ENCODE data around the gene RETN.

The RETN gene

GRCh38 chr19:7676854-7677253, 8.0 kb downstream of the RETN start, which contains the start of gene MCEMP1 (continued):
- no peak for TF ChIP-seq CSRNP3 (CRISPR knock-in tag; IDR thresholded peaks at IDR 0.05)

GRCh38 chr19:7677669-7678311, 8.9 kb downstream of the RETN start:
- ATAC-seq: no peak
- TF ChIP-seq TSHZ2 (CRISPR knock-in tag; IDR thresholded peaks at IDR 0.05): no peak
- TF ChIP-seq OSR1 (CRISPR knock-in tag; IDR thresholded peaks at IDR 0.05): no peak
- TF ChIP-seq TOX (CRISPR knock-in tag; IDR thresholded peaks at IDR 0.05; ENCODE audit: borderline replicate concordance): no peak
- TF ChIP-seq ZNF70 (CRISPR knock-in tag; IDR thresholded peaks at IDR 0.05): no peak
- no peak for TF ChIP-seq SNAI2 (CRISPR knock-in tag; IDR thresholded peaks at IDR 0.05)
- TF ChIP-seq RARB (CRISPR knock-in tag; IDR thresholded peaks at IDR 0.05): no peak
- TF ChIP-seq ZFP3 (CRISPR knock-in tag; IDR thresholded peaks at IDR 0.05): no peak
- TF ChIP-seq POU6F1 (CRISPR knock-in tag; IDR thresholded peaks at IDR 0.05; ENCODE audit: borderline replicate concordance, low read depth): no peak
- TF ChIP-seq ESRRG (CRISPR knock-in tag; IDR thresholded peaks at IDR 0.05): no peak
- TF ChIP-seq PATZ1 (CRISPR knock-in tag; IDR thresholded peaks at IDR 0.05; ENCODE audit: borderline replicate concordance): no peak
- no peak for TF ChIP-seq ZNF565 (CRISPR knock-in tag; conservative IDR thresholded peaks at IDR 0.05; ENCODE audit: low read depth)
- no peak for TF ChIP-seq GLIS3 (CRISPR knock-in tag; IDR thresholded peaks at IDR 0.05)
- TF ChIP-seq ISL1 (CRISPR knock-in tag; IDR thresholded peaks at IDR 0.05): no peak
- no peak for TF ChIP-seq ZNF8 (CRISPR knock-in tag; IDR thresholded peaks at IDR 0.05)
- no peak for TF ChIP-seq CREB5 (CRISPR knock-in tag; IDR thresholded peaks at IDR 0.05; ENCODE audit: low read depth)
- no peak for TF ChIP-seq CSRNP3 (CRISPR knock-in tag; IDR thresholded peaks at IDR 0.05)
- no peak for TF ChIP-seq ZC3H10 (CRISPR knock-in tag; IDR thresholded peaks at IDR 0.05)

- TF ChIP-seq RARB (CRISPR knock-in tag; IDR thresholded peaks at IDR 0.05) (no peak), ESRRG (CRISPR knock-in tag; IDR thresholded peaks at IDR 0.05) (no peak), ISL1 (CRISPR knock-in tag; IDR thresholded peaks at IDR 0.05) (no peak)
- no peak for ATAC-seq
Measured at GRCh38 chr19:7678971-7679751, 10.3 kb downstream of the RETN start.

Measured in SK-N-SH treated with all-trans-retinoic acid at 6 μM for 48 hours (cell line).